ENCODE data around the gene MRPS14. TPM values are rescaled to one million over a fixed set of nuclear protein-coding genes. Genes with fewer than 3 reads are reported as not detected.

MRPS14 gene
- total and polyA plus RNA-seq, 7 experiments from 2014 or later: 12.4 to 67.6 (median 35.6) TPM

DNA sequence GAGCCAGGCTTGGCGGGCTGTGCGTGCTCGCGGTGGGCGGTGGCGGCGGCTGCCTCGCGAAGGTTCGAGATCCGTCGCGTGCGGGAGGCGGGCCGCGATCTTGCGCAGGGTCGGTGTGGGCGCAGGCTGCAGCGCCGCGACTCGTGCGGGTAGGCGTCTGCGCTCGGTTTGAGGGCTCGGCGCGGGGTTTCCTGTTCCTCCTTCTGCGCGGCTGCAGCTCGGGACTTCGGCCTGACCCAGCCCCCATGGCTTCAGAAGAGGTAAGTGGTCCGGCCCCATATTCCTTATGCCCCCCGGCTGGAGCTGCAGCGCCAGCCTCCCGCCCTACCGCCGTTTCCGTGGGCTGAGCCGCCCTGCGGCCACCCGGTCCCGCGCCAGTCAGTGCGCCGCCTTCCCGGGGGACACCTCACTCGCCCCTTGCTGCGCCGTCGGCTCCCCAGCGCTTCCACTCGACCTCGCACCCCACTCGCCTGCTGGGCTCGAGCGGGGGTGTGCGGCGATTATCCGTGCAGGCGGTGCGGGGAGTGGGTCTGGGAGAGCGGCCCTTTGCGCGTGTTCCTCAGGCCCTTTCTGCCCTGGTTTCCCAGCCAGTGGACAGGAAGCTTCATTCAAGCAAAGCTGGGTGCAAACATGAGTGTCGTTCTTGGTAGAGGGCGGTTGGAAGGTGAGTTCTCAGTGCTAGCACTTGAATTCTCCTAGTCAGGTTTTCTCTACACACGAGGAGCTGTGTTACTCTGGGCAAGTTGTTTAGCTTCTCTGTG lies 23.1 kb downstream of the MRPS14 start, which contains the start of gene CACYBP:
Gene CACYBP (plus strand): TSS at position 12 of the 761 bp plus-strand sequence. CDS start 234 bp downstream, at position 246.
- intact Hi-C loops (cut with micrococcal nuclease): loop anchor here (1.0 to 2.0 kb wide), 18 partner anchors 8 to 1286 kb away; partner anchors contain the start of genes MRPS14 (in 2 of the 2), RC3H1 (in 2 of the 2), CENPL (in 1 of the 2) and DARS2 (in 1 of the 2)
- no peaks in the 10 kb centered on the region for H3K9me3 ChIP-seq (ENCODE audit: control insufficient read depth in 2 of 3, low read length in 3 of 3)
- Mint-ChIP-seq H3K27me3 (no peaks in the 10 kb centered on the region), H3K4me3 (no peak within 1 kb of the TSS), H3K36me3 (peaks cover 0 to 16% (median 0%) of the 10 kb centered on the region in 5 donors), H3K27ac (no peak within 1 kb of the TSS), H3K4me1 (peaks cover 35 to 46% (median 43%) of the 10 kb centered on the region in 7 donors), H3K9me3 (no peaks in the 10 kb centered on the region)
- peak within 1 kb of the TSS; percentile 72 for H3K4me3 ChIP-seq (ENCODE audit: low read length)
- H3K27me3 ChIP-seq (ENCODE audit: control insufficient read depth in 2 of 2, insufficient read depth in 2 of 2, low read length in 2 of 2): no peaks in the 10 kb centered on the region
- ATAC-seq (no peak), DNase-seq (peak in 3 of 9 donors; percentile 21 to 58 (median 38))
- POLR2A ChIA-PET: interaction anchor here (0.6 to 3.8 kb wide), 33 partner anchors 7 to 1132 kb away, joined by 3 to 227 read pairs (median 5); partner anchors contain the start of genes GAS5, MRPS14, RC3H1 and ZBTB37
- peaks cover 10 to 18% of the 10 kb centered on the region in 2 donors for H3K4me1 ChIP-seq (ENCODE audit: control insufficient read depth in 2 of 2, insufficient read depth in 2 of 2, low read length in 2 of 2)
- CTCF ChIA-PET: interaction anchor here (1.0 to 3.4 kb wide), 4 partner anchors 14 to 116 kb away, joined by 3 to 22 read pairs (median 15); partner anchors contain the start of gene MRPS14
- peak within 1 kb of the TSS; percentile 99 for H3K27ac ChIP-seq (ENCODE audit: low read depth, low read length)
- H3K36me3 ChIP-seq (ENCODE audit: control insufficient read depth in 2 of 3, insufficient read depth in 3 of 3, low read length in 3 of 3): peaks cover 0 to 6% (median 2%) of the 10 kb centered on the region in 3 experiments

DNA sequence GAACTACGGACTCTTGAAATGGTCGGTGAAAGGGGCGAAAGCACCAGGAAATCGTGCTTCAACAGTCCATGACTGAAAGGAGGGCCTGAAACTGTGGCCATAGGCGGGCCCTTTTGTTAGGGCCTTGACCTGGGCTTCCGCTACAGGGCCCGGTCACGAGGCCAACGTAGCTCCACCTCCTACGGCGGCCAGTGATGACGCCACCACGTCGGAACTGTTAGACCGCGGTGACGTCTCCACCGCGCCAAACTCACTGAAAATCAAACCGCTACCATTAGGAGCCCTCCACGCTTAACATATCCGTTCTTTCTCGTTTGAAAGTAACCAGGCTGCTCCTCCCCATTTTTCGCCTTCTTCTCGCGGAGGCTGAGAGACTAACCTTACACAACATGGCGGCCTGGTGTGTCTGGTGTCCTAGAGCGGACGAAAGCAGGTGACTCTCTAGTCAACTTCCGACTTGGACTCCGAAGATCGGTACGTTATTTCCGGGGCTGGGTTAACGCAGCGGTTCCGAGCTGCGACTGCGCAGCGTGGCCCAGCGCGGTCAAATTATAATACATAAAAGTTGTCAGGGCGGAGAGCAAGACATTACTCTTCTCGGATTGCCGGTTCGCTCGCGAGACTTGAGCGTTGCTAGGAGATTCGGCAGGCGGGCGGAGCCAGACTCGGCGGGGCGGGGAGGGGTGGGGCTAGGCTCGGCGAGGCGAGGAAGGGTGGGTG lies 23.8 kb downstream of the MRPS14 start:
- Mint-ChIP-seq H3K4me1 (peaks cover 34 to 43% (median 39%) of the 10 kb centered on the region in 7 donors), H3K4me3 (no peak overlapping the region), H3K27ac (no peak overlapping the region), H3K27me3 (no peaks in the 10 kb centered on the region), H3K9me3 (no peaks in the 10 kb centered on the region), H3K36me3 (peaks cover 0 to 13% (median 0%) of the 10 kb centered on the region in 5 donors)
- H3K4me1 ChIP-seq (ENCODE audit: control insufficient read depth in 2 of 2, insufficient read depth in 2 of 2, low read length in 2 of 2): peaks cover 10 to 18% of the 10 kb centered on the region in 2 donors
- H3K4me3 ChIP-seq (ENCODE audit: low read length): peak overlapping the region; percentile 72
- H3K27ac ChIP-seq (ENCODE audit: low read depth, low read length): peak overlapping the region; percentile 99
- peak; percentile 89 to 99 (median 98) for DNase-seq
- H3K27me3 ChIP-seq (ENCODE audit: control insufficient read depth in 2 of 2, insufficient read depth in 2 of 2, low read length in 2 of 2): no peaks in the 10 kb centered on the region
- POLR2A ChIA-PET: interaction anchor here (0.5 to 3.8 kb wide), 46 partner anchors 8 to 1285 kb away, joined by 3 to 227 read pairs (median 4); partner anchors contain the start of genes GAS5, KLHL20, MRPS14 and RC3H1
- CTCF ChIA-PET: interaction anchor here (0.7 to 3.4 kb wide), 17 partner anchors 10 to 229 kb away, joined by 3 to 22 read pairs (median 5); partner anchors contain the start of gene MRPS14
- no peaks in the 10 kb centered on the region for H3K9me3 ChIP-seq (ENCODE audit: control insufficient read depth in 2 of 3, low read length in 3 of 3)
- intact Hi-C loops (cut with micrococcal nuclease): loop anchor here (1.0 to 2.0 kb wide), 17 partner anchors 9 to 1285 kb away; partner anchors contain the start of genes MRPS14 (in 2 of the 2), RC3H1 (in 2 of the 2), CENPL (in 1 of the 2) and DARS2 (in 1 of the 2)
- ATAC-seq: peak; percentile 88
- peaks cover 0 to 4% (median 0%) of the 10 kb centered on the region in 3 experiments for H3K36me3 ChIP-seq (ENCODE audit: control insufficient read depth in 2 of 3, insufficient read depth in 3 of 3, low read length in 3 of 3)

GRCh38 chr1:174998569-174999215 lies 24.5 kb downstream of the MRPS14 start:
- peak in 7 of 9 donors; percentile 55 to 69 (median 63) for DNase-seq
- no peak for ATAC-seq
- no peaks in the 10 kb centered on the region for H3K9me3 ChIP-seq (ENCODE audit: control insufficient read depth in 2 of 3, low read length in 3 of 3)
- Mint-ChIP-seq H3K36me3 (peaks cover 0 to 13% (median 0%) of the 10 kb centered on the region in 5 donors), H3K9me3 (no peaks in the 10 kb centered on the region), H3K4me3 (no peak overlapping the region), H3K27me3 (no peaks in the 10 kb centered on the region), H3K27ac (no peak overlapping the region), H3K4me1 (peaks cover 31 to 40% (median 33%) of the 10 kb centered on the region in 7 donors)
- H3K4me1 ChIP-seq (ENCODE audit: control insufficient read depth in 2 of 2, insufficient read depth in 2 of 2, low read length in 2 of 2): peaks cover 10 to 17% of the 10 kb centered on the region in 2 donors
- ChIA-PET CTCF (interaction anchor here (0.6 to 3.4 kb wide), 19 partner anchors 9 to 228 kb away, joined by 3 to 22 read pairs (median 4); partner anchors contain the start of gene MRPS14), POLR2A (interaction anchor here (0.5 to 3.8 kb wide), 40 partner anchors 9 to 977 kb away, joined by 3 to 227 read pairs (median 5); partner anchors contain the start of genes MRPS14 and RC3H1)
- no peaks in the 10 kb centered on the region for H3K27me3 ChIP-seq (ENCODE audit: control insufficient read depth in 2 of 2, insufficient read depth in 2 of 2, low read length in 2 of 2)
- peak overlapping the region; percentile 99 for H3K27ac ChIP-seq (ENCODE audit: low read depth, low read length)
- peak overlapping the region; percentile 72 for H3K4me3 ChIP-seq (ENCODE audit: low read length)
- H3K36me3 ChIP-seq (ENCODE audit: control insufficient read depth in 2 of 3, insufficient read depth in 3 of 3, low read length in 3 of 3): peaks cover 0 to 4% (median 0%) of the 10 kb centered on the region in 3 experiments
- intact Hi-C loops (cut with micrococcal nuclease): loop anchor here (1.0 to 2.0 kb wide), 21 partner anchors 8 to 1284 kb away; partner anchors contain the start of genes MRPS14 (in 2 of the 2), RC3H1 (in 2 of the 2), CENPL (in 1 of the 2) and DARS2 (in 1 of the 2)

DNA sequence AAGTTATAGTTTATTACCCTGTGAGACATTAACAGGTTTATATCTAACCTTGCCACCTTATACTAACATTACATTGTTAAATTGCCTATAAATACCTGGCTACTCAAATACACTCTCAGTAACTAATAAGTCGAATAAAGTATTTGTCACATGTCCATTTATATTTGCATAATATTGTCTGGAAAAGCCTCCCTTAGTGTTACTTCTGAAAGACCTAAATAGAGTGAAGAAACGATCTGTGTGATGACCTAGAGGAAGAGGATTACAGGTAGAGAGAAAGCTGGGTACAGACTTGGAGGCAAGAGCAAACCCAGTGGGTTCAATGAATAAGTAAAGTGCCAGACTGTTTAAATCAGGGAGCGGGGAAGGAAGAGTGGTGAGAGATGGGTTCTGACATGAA lies 26.2 kb downstream of the MRPS14 start:
- H3K4me3 ChIP-seq (ENCODE audit: low read length): no peak overlapping the region
- Mint-ChIP-seq H3K36me3 (peaks cover 0 to 15% (median 0%) of the 10 kb centered on the region in 5 donors), H3K27me3 (no peaks in the 10 kb centered on the region), H3K27ac (peak overlapping the region in 4 of 9 donors; percentile 22 to 85 (median 56)), H3K4me3 (peak overlapping the region in 2 of 10 donors; percentile 0 to 17), H3K9me3 (no peaks in the 10 kb centered on the region), H3K4me1 (peaks cover 16 to 26% (median 17%) of the 10 kb centered on the region in 7 donors)
- no peaks in the 10 kb centered on the region for H3K27me3 ChIP-seq (ENCODE audit: control insufficient read depth in 2 of 2, insufficient read depth in 2 of 2, low read length in 2 of 2)
- ATAC-seq (no peak), DNase-seq (no peak)
- peaks cover 0 to 4% (median 0%) of the 10 kb centered on the region in 3 experiments for H3K36me3 ChIP-seq (ENCODE audit: control insufficient read depth in 2 of 3, insufficient read depth in 3 of 3, low read length in 3 of 3)
- ChIA-PET CTCF (interaction anchor here (1.0 kb wide), 1 partner anchor 198 kb away, joined by 3 read pairs; no protein-coding TSS in a partner anchor), POLR2A (interaction anchor here (0.7 to 2.5 kb wide), 6 partner anchors 25 to 201 kb away, joined by 3 to 8 read pairs (median 4); no protein-coding TSS in a partner anchor)
- H3K4me1 ChIP-seq (ENCODE audit: control insufficient read depth in 2 of 2, insufficient read depth in 2 of 2, low read length in 2 of 2): peaks cover 10% of the 10 kb centered on the region in 2 donors
- intact Hi-C loops (cut with micrococcal nuclease): no loop called here
- H3K9me3 ChIP-seq (ENCODE audit: control insufficient read depth in 2 of 3, low read length in 3 of 3): no peaks in the 10 kb centered on the region
- H3K27ac ChIP-seq (ENCODE audit: low read depth, low read length): no peak overlapping the region

DNA sequence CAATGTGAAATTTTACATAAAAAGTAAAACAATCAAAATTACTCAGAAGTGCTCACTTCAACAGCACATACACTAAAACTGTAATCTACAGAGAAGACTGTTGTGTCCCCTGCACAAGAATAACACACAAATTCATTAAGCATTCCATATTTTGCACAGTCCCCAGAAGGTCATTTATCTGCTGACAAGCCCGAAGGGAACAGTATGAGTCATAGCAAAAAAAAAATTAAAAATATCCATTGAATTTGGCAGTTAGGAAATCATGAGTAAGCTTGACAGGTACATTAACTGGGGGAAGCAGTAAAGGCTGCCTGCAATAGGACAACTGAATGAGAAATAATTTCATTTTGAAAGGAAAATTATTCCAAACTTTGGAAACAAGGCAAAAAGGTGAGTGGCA lies 26.7 kb downstream of the MRPS14 start:
- Mint-ChIP-seq H3K4me3 (no peak overlapping the region), H3K27me3 (no peaks in the 10 kb centered on the region), H3K9me3 (no peaks in the 10 kb centered on the region), H3K27ac (no peak overlapping the region), H3K4me1 (peaks cover 11 to 21% (median 12%) of the 10 kb centered on the region in 7 donors), H3K36me3 (peaks cover 0 to 16% (median 0%) of the 10 kb centered on the region in 5 donors)
- POLR2A ChIA-PET: interaction anchor here (0.6 to 2.5 kb wide), 7 partner anchors 10 to 112 kb away, joined by 3 to 8 read pairs (median 5); partner anchors contain the start of gene MRPS14
- Histone ChIP-seq H3K9me3 (ENCODE audit: control insufficient read depth in 2 of 3, low read length in 3 of 3) (no peaks in the 10 kb centered on the region), H3K27ac (ENCODE audit: low read depth, low read length) (no peak overlapping the region), H3K36me3 (ENCODE audit: control insufficient read depth in 2 of 3, insufficient read depth in 3 of 3, low read length in 3 of 3) (peaks cover 0 to 4% (median 0%) of the 10 kb centered on the region in 3 experiments), H3K4me3 (ENCODE audit: low read length) (no peak overlapping the region), H3K27me3 (ENCODE audit: control insufficient read depth in 2 of 2, insufficient read depth in 2 of 2, low read length in 2 of 2) (no peaks in the 10 kb centered on the region), H3K4me1 (ENCODE audit: control insufficient read depth in 2 of 2, insufficient read depth in 2 of 2, low read length in 2 of 2) (peaks cover 7 to 9% of the 10 kb centered on the region in 2 donors)
- ATAC-seq (no peak), DNase-seq (no peak)
- intact Hi-C loops (cut with micrococcal nuclease): no loop called here
- CTCF ChIA-PET: interaction anchor here (1.0 kb wide), 1 partner anchor 20 kb away, joined by 3 read pairs; no protein-coding TSS in a partner anchor
